ENCODE data around the gene ZNF580. TPM values are rescaled to one million over a fixed set of nuclear protein-coding genes. Genes with fewer than 3 reads are reported as not detected.
A peak's percentile ranks its signal among the peaks of the same experiment; 100 is the strongest.

The ZNF580 gene
- total and polyA plus RNA-seq, 7 donors, result 10.4 to 45.5 (median 24.0) TPM

- Histone ChIP-seq H3K4me1 (peaks cover 0 to 56% (median 51%) of the 10 kb centered on the region in 4 donors), H3K9me3 (no peaks in the 10 kb centered on the region), H3K27ac (peak overlapping the region; percentile 98 to 100 (median 99)), H3K27me3 (no peaks in the 10 kb centered on the region), H3K36me3 (peaks cover 0 to 15% (median 6%) of the 10 kb centered on the region in 4 donors), H3K4me3 (peak overlapping the region; percentile 86 to 97 (median 94))
- intact Hi-C loops (cut with DNase I), result loop anchor here (1.0 to 10.0 kb wide), 4 partner anchors 55 to 540 kb away; partner anchors contain the start of genes FIZ1, PPP1R12C and RPL28
- WGBS, 2 donors, result 0% methylated on average over 52 of the region's 52 CpGs
- TF ChIP-seq EP300 (IDR thresholded peaks at IDR 0.05) (no peak), POLR2AphosphoS5 (IDR thresholded peaks at IDR 0.05) (no peak), CTCF (IDR thresholded peaks at IDR 0.05) (no peak), POLR2A (IDR thresholded peaks at IDR 0.05) (no peak)
- peak; percentile 100 for DNase-seq
Observed at GRCh38 chr19:55654323-55654867, 13.6 kb downstream of the ZNF580 start.

GRCh38 chr19:55654868-55655647 lies 14.3 kb downstream of the ZNF580 start, which contains the start of gene U2AF2:
Gene U2AF2 (plus strand): TSS chr19:55655035. CDS start chr19:55655105, 70 bp downstream.
- Histone ChIP-seq H3K4me1 (peaks cover 0 to 57% (median 52%) of the 10 kb centered on the region in 4 donors), H3K27ac (peak within 1 kb of the TSS; percentile 98 to 100 (median 99)), H3K36me3 (peaks cover 0 to 22% (median 12%) of the 10 kb centered on the region in 4 donors), H3K27me3 (no peaks in the 10 kb centered on the region), H3K4me3 (peak within 1 kb of the TSS; percentile 86 to 97 (median 94)), H3K9me3 (no peaks in the 10 kb centered on the region)
- DNase-seq, result peak; percentile 98
- 1% methylated on average over 95 of the region's 95 CpGs for WGBS, 2 donors
- TF ChIP-seq CTCF (IDR thresholded peaks at IDR 0.05), result no peak
- peak; percentile 64 to 90 (median 80) for TF ChIP-seq POLR2AphosphoS5 (IDR thresholded peaks at IDR 0.05)
- peak in 1 of 2 donors; percentile 50 for TF ChIP-seq POLR2A (IDR thresholded peaks at IDR 0.05)
- no peak for TF ChIP-seq EP300 (IDR thresholded peaks at IDR 0.05)
- intact Hi-C loops (cut with DNase I), result loop anchor here (1.0 to 10.0 kb wide), 4 partner anchors 56 to 540 kb away; partner anchors contain the start of genes FIZ1, PPP1R12C and RPL28

GRCh38 chr19:55655648-55656040 lies 14.8 kb downstream of the ZNF580 start:
- Histone ChIP-seq H3K27me3 (no peaks in the 10 kb centered on the region), H3K36me3 (peaks cover 2 to 28% (median 15%) of the 10 kb centered on the region in 4 donors), H3K27ac (peak overlapping the region; percentile 98 to 100 (median 99)), H3K4me3 (peak overlapping the region; percentile 86 to 97 (median 94)), H3K9me3 (no peaks in the 10 kb centered on the region), H3K4me1 (peaks cover 0 to 57% (median 52%) of the 10 kb centered on the region in 4 donors)
- WGBS, 2 donors, result 0% methylated on average over 19 of the region's 19 CpGs
- intact Hi-C loops (cut with DNase I), result loop anchor here (2.0 to 10.0 kb wide), 3 partner anchors 17 to 541 kb away; partner anchors contain the start of gene PPP1R12C
- DNase-seq, result no peak
- TF ChIP-seq CTCF (IDR thresholded peaks at IDR 0.05), result no peak
- TF ChIP-seq POLR2AphosphoS5 (IDR thresholded peaks at IDR 0.05), result no peak
- no peak for TF ChIP-seq POLR2A (IDR thresholded peaks at IDR 0.05)
- no peak for TF ChIP-seq EP300 (IDR thresholded peaks at IDR 0.05)

- WGBS, 2 donors, result 31 to 48% methylated on average over 7 of the region's 7 CpGs
- intact Hi-C loops (cut with DNase I), result loop anchor here (2.0 to 10.0 kb wide), 2 partner anchors 16 to 542 kb away; partner anchors contain the start of gene PPP1R12C
- no peaks in the 10 kb centered on the region for H3K9me3 ChIP-seq
- TF ChIP-seq CTCF (IDR thresholded peaks at IDR 0.05) (no peak), POLR2A (IDR thresholded peaks at IDR 0.05) (no peak), EP300 (IDR thresholded peaks at IDR 0.05) (no peak), POLR2AphosphoS5 (IDR thresholded peaks at IDR 0.05) (no peak)
- peaks cover 0 to 57% (median 52%) of the 10 kb centered on the region in 4 donors for H3K4me1 ChIP-seq
- DNase-seq, result no peak
- peak overlapping the region in 1 of 4 donors; percentile 99 for H3K27ac ChIP-seq
- H3K4me3 ChIP-seq, result peak overlapping the region in 3 of 4 donors; percentile 86 to 97 (median 97)
- H3K27me3 ChIP-seq, result no peaks in the 10 kb centered on the region
- peaks cover 11 to 37% (median 22%) of the 10 kb centered on the region in 4 donors for H3K36me3 ChIP-seq
Observed at GRCh38 chr19:55656552-55656951, 15.8 kb downstream of the ZNF580 start.

All from sigmoid colon (tissue), 7 donors.